Stimulated activated CD4-positive, alpha-beta T cell treated with anti-CD3 and anti-CD28 coated beads, Interleukin-4, amount 100 ng/mL, for 48 hours (primary cell): Measurements from ENCODE around the gene ADM2.
"Not testable (repeated sequence)": the region's sequence is repeated elsewhere in the genome, so short reads cannot be mapped to it uniquely, and the experiment has no call there.

ENCODE experiments used
- DNase-seq, 2 donors: peaks; one replicate each; pipeline ENCODE4 v3.0.0-alpha.2; 2020; ENCODE audit warnings: low read depth in 2 of 2

The ADM2 gene

GRCh38 chr22:50525858-50526107, 44.4 kb downstream of the ADM2 start:
- DNase-seq = no peak

- peak; percentile 80 to 90 for DNase-seq
Measured at GRCh38 chr22:50526108-50526833, 44.9 kb downstream of the ADM2 start.

- DNase-seq = peak in 1 of 2 donors; percentile 58
Measured at GRCh38 chr22:50526834-50527801, 45.8 kb downstream of the ADM2 start.

GRCh38 chr22:50527921-50528681, 46.8 kb downstream of the ADM2 start:
- no peak for DNase-seq

GRCh38 chr22:50528682-50529415, 47.5 kb downstream of the ADM2 start:
- no peak for DNase-seq

- no peak for DNase-seq
Measured at GRCh38 chr22:50529416-50529896, 48.1 kb downstream of the ADM2 start.

GRCh38 chr22:50529897-50530579, 48.7 kb downstream of the ADM2 start, which contains the start of gene TYMP:
Gene TYMP (minus strand): TSS chr22:50530012. CDS start chr22:50529709, 303 bp downstream.
- DNase-seq = peak; percentile 65 to 71

- no peak for DNase-seq
Measured at GRCh38 chr22:50530580-50530876, 49.2 kb downstream of the ADM2 start.

GRCh38 chr22:50530877-50531545, 49.7 kb downstream of the ADM2 start:
- peak; percentile 80 to 85 for DNase-seq

- DNase-seq = peak; percentile 69 to 74
Measured at GRCh38 chr22:50531546-50531961, 50.2 kb downstream of the ADM2 start.

- DNase-seq = no peak
Measured at GRCh38 chr22:50531962-50532674, 50.8 kb downstream of the ADM2 start.

- DNase-seq = no peak
Measured at GRCh38 chr22:50532824-50533796, 51.8 kb downstream of the ADM2 start.

GRCh38 chr22:50533856-50534711, 52.7 kb downstream of the ADM2 start:
- DNase-seq = not testable (repeated sequence)

- no peak for DNase-seq
Measured at GRCh38 chr22:50535113-50535512, 53.8 kb downstream of the ADM2 start.
